ENCODE measurements around the gene CPA5.

Gene CPA5

GRCh38 chr7:130397758-130398073 lies 53.1 kb downstream of the CPA5 start:
- no peak for DNase-seq

GRCh38 chr7:130398526-130399090 lies 54.0 kb downstream of the CPA5 start:
- DNase-seq: no peak

GRCh38 chr7:130400120-130400572 lies 55.5 kb downstream of the CPA5 start:
- DNase-seq: no peak

- no peak for DNase-seq
These were observed 56.5 kb downstream of the CPA5 start for GRCh38 chr7:130401101-130401500.

GRCh38 chr7:130401578-130401977 lies 57.0 kb downstream of the CPA5 start:
- DNase-seq: no peak

GRCh38 chr7:130405003-130405402 lies 60.4 kb downstream of the CPA5 start:
- DNase-seq: no peak

- no peak for DNase-seq
These were observed 64.6 kb downstream of the CPA5 start for GRCh38 chr7:130409067-130409711.

- no peak for DNase-seq
These were observed 65.1 kb downstream of the CPA5 start for GRCh38 chr7:130409712-130410072.

GRCh38 chr7:130410868-130411541 lies 66.4 kb downstream of the CPA5 start:
- DNase-seq: no peak

GRCh38 chr7:130413201-130413600 lies 68.6 kb downstream of the CPA5 start:
- DNase-seq: no peak

- no peak for DNase-seq
These were observed 70.4 kb downstream of the CPA5 start for GRCh38 chr7:130415006-130415405.

GRCh38 chr7:130417213-130417612 lies 72.6 kb downstream of the CPA5 start:
- DNase-seq: peak; percentile 52

GRCh38 chr7:130418306-130418705 lies 73.7 kb downstream of the CPA5 start:
- no peak for DNase-seq

Data from CD4-positive, alpha-beta T cell treated with Interleukin-6 for 4 hours (primary cell).